ENCODE measurements around the gene CCDC138.

GRCh38 chr2:108878276-108878675 is 91.7 kb downstream of the CCDC138 start:
- no peak for TF ChIP-seq POLR2AphosphoS5 (IDR thresholded peaks at IDR 0.05)
- TF ChIP-seq POLR2A (IDR thresholded peaks at IDR 0.05): no peak
- TF ChIP-seq CTCF (IDR thresholded peaks at IDR 0.05): no peak
